H1 (cell line): ENCODE data around the gene RWDD1. TPM values are rescaled to one million over a fixed set of nuclear protein-coding genes. Genes with fewer than 3 reads are reported as not detected.

Experiments used
- CTCF ChIA-PET: fragments of 300-600 bp; sonication (Branson Sonifier 250); formaldehyde crosslinking; loops from one replicate; lab custom pipeline; 2021; ENCODE audit not compliant: partially characterized antibody; lab: Charles Lee
- POLR2A ChIA-PET: fragments of 300-600 bp; sonication (Branson Sonifier 250); formaldehyde crosslinking; loops from one replicate; lab custom pipeline; 2021; ENCODE audit warnings: inconsistent platforms; ENCODE audit not compliant: partially characterized antibody; lab: Charles Lee
- DNase-seq, 2 experiments: peaks; one replicate each; pipeline versions ENCODE4 v3.0.0 to v3.0.0-alpha.2; 2010 to 2022; ENCODE audit warnings: low spot score in 2 of 2, low read depth in 1 of 2, mixed read lengths in 1 of 2
- FAIRE-seq: peaks from 2 replicates; lab custom pipeline; 2011; peaks lifted over from hg19 to GRCh38; lab: Jason Lieb, UNC
- H2AFZ ChIP-seq: 2 replicates; pipeline ENCODE4 v1.8.1; 2012; ENCODE audit warnings: low read length, inconsistent platforms
- H2AK5ac ChIP-seq: 2 replicates; pipeline ENCODE4 v1.6.1; 2013; ENCODE audit warnings: low read depth, low read length
- H2BK120ac ChIP-seq: replicated peaks from 2 replicates; pipeline ENCODE3; 2013; ENCODE audit warnings: low read depth, low read length, inconsistent platforms
- H2BK12ac ChIP-seq: 2 replicates; pipeline ENCODE4 v1.6.1; 2013; ENCODE audit warnings: low read depth, low read length
- H2BK15ac ChIP-seq: 2 replicates; pipeline ENCODE4 v1.6.1; 2013; ENCODE audit warnings: low read length
- H2BK20ac ChIP-seq: 2 replicates; pipeline ENCODE4 v1.6.1; 2013; ENCODE audit warnings: low read length
- H2BK5ac ChIP-seq: 2 replicates; pipeline ENCODE4 v1.6.1; 2013; ENCODE audit warnings: low read depth, low read length
- H3K14ac ChIP-seq: 2 replicates; pipeline ENCODE4 v1.6.1; 2013; ENCODE audit warnings: inconsistent platforms; ENCODE audit not compliant: insufficient read length
- H3K18ac ChIP-seq: 2 replicates; pipeline ENCODE4 v1.6.1; 2013; ENCODE audit warnings: low read length; ENCODE audit errors: extremely low read depth
- H3K23ac ChIP-seq: 2 replicates; pipeline ENCODE4 v1.6.1; 2013; ENCODE audit warnings: inconsistent platforms; ENCODE audit not compliant: insufficient read length
- H3K23me2 ChIP-seq: 2 replicates; pipeline ENCODE4 v1.6.1; 2013; ENCODE audit warnings: low read depth, low read length
- H3K27ac ChIP-seq: 2 replicates; pipeline ENCODE4 v1.6.1; 2011; ENCODE audit warnings: low read depth, low read length, inconsistent platforms
- H3K27me3 ChIP-seq, 4 experiments: replicated peaks in 1 of 4; 1 replicate in 1 of 4; 2 replicates in 3 of 4; pipeline versions ENCODE4 v1.6.1 to v1.8.1; 2011 to 2013; ENCODE audit warnings: low read length in 3 of 4, mild to moderate bottlenecking in 3 of 4, inconsistent platforms in 2 of 4, mixed read lengths in 2 of 4, moderate library complexity in 1 of 4; ENCODE audit not compliant: control insufficient read depth in 3 of 4, insufficient read depth in 3 of 4; ENCODE audit errors: extremely low read depth in 1 of 4
- H3K36me3 ChIP-seq, 4 experiments: 2 replicates each; pipeline versions ENCODE4 v1.6.1 to v1.8.1; 2011 to 2013; ENCODE audit warnings: mild to moderate bottlenecking in 4 of 4, low read length in 3 of 4, moderate library complexity in 2 of 4, control low read depth in 1 of 4, inconsistent platforms in 1 of 4; ENCODE audit not compliant: insufficient read depth in 4 of 4, control insufficient read depth in 2 of 4
- H3K4ac ChIP-seq: replicated peaks from 2 replicates; pipeline ENCODE3; 2013; ENCODE audit warnings: low read length, low read depth, mixed read lengths, inconsistent platforms; ENCODE audit not compliant: insufficient read length
- H3K4me1 ChIP-seq, 4 experiments: replicated peaks in 1 of 4; 1 replicate in 1 of 4; 2 replicates in 3 of 4; pipeline versions ENCODE4 v1.6.1 to v1.8.1; 2011 to 2013; ENCODE audit warnings: low read length in 3 of 4, inconsistent platforms in 2 of 4, mixed read lengths in 1 of 4; ENCODE audit not compliant: insufficient read depth in 4 of 4, control insufficient read depth in 3 of 4
- H3K4me2 ChIP-seq, 2 experiments: 2 replicates each; pipeline versions ENCODE4 v1.6.1 to v1.8.1; 2011 to 2013; ENCODE audit warnings: low read depth in 2 of 2, low read length in 2 of 2, control low read depth in 1 of 2, inconsistent platforms in 1 of 2, mild to moderate bottlenecking in 1 of 2; ENCODE audit not compliant: insufficient read depth in 1 of 2
- H3K4me3 ChIP-seq, 4 experiments: fragments of 200-600, 300-600 bp in 1 of 4; sonication (generic), shearing (Covaris generic), sonication (Bioruptor Twin) in 1 of 4; 2 replicates each; pipeline versions ENCODE4 v1.5.1 to v1.8.1; 2011 to 2016; ENCODE audit warnings: low read length in 4 of 4, low read depth in 3 of 4, control low read depth in 2 of 4, inconsistent platforms in 2 of 4, mild to moderate bottlenecking in 2 of 4, mixed read lengths in 1 of 4, moderate library complexity in 1 of 4; ENCODE audit not compliant: insufficient read depth in 2 of 4; ENCODE audit errors: extremely low read depth in 1 of 4
- H3K56ac ChIP-seq: replicated peaks from 2 replicates; pipeline ENCODE3; 2013; ENCODE audit warnings: low read depth, mild to moderate bottlenecking, mixed read lengths, low read length, inconsistent platforms; ENCODE audit not compliant: insufficient read length
- H3K79me1 ChIP-seq: 2 replicates; pipeline ENCODE4 v1.6.1; 2013; ENCODE audit warnings: low read depth, low read length, control low read depth
- H3K79me2 ChIP-seq, 2 experiments: 2 replicates each; pipeline versions ENCODE4 v1.6.1 to v1.8.1; 2012 to 2013; ENCODE audit warnings: low read length in 2 of 2, mild to moderate bottlenecking in 2 of 2, inconsistent platforms in 1 of 2; ENCODE audit not compliant: insufficient read depth in 2 of 2, control insufficient read depth in 1 of 2
- H3K9ac ChIP-seq, 4 experiments: replicated peaks in 1 of 4; 1 replicate in 1 of 4; 2 replicates in 3 of 4; pipeline versions ENCODE4 v1.6.1 to v1.8.1; 2011 to 2013; ENCODE audit warnings: low read depth in 3 of 4, low read length in 3 of 4, control low read depth in 2 of 4, mild to moderate bottlenecking in 2 of 4, moderate library complexity in 2 of 4, inconsistent platforms in 1 of 4; ENCODE audit errors: extremely low read depth in 1 of 4
- H3K9me3 ChIP-seq, 2 experiments: 2 replicates each; pipeline versions ENCODE4 v1.6.1 to v1.8.1; 2012 to 2013; ENCODE audit warnings: mild to moderate bottlenecking in 2 of 2, moderate library complexity in 2 of 2, control low read depth in 1 of 2, inconsistent platforms in 1 of 2, low read depth in 1 of 2, low read length in 1 of 2, mixed read lengths in 1 of 2; ENCODE audit not compliant: insufficient read depth in 2 of 2
- H4K20me1 ChIP-seq, 2 experiments: replicated peaks in 1 of 2; 2 replicates each; pipeline versions ENCODE3 to v1.8.1; 2011 to 2013; ENCODE audit warnings: inconsistent platforms in 2 of 2, low read length in 2 of 2, mild to moderate bottlenecking in 1 of 2; ENCODE audit not compliant: insufficient read depth in 2 of 2, control insufficient read depth in 1 of 2
- H4K5ac ChIP-seq: 2 replicates; pipeline ENCODE4 v1.6.1; 2013; ENCODE audit warnings: low read length, low read depth, mixed read lengths, inconsistent platforms; ENCODE audit not compliant: insufficient read length
- H4K8ac ChIP-seq: 2 replicates; pipeline ENCODE4 v1.8.0; 2013; ENCODE audit warnings: mild to moderate bottlenecking, moderate library complexity, low read length, inconsistent platforms; ENCODE audit not compliant: insufficient read depth; ENCODE audit errors: extremely low read depth
- H4K91ac ChIP-seq: replicated peaks from 2 replicates; pipeline ENCODE3; 2013; ENCODE audit warnings: low read length, mixed read lengths, inconsistent platforms; ENCODE audit not compliant: insufficient read length
- ASH2L ChIP-seq: fragments of 200-600, 300-600 bp; sonication (generic); IDR thresholded peaks from one replicate; pipeline ENCODE4 v1.7.1; 2017; ENCODE audit warnings: low read length
- BCL11A ChIP-seq, 2 experiments: IDR thresholded peaks; one replicate each; pipeline ENCODE4 v1.6.1; 2011; ENCODE audit warnings: low read depth in 2 of 2, low read length in 2 of 2, mild to moderate bottlenecking in 2 of 2
- EP300 ChIP-seq, 2 experiments: IDR thresholded peaks; 1 replicate in 1 of 2; 2 replicates in 1 of 2; pipeline ENCODE4 v1.6.1; 2011 to 2012; ENCODE audit warnings: low read depth in 2 of 2, low read length in 2 of 2, mild to moderate bottlenecking in 2 of 2, borderline replicate concordance in 1 of 2, inconsistent platforms in 1 of 2, moderate library complexity in 1 of 2
- POLR2A ChIP-seq, 2 experiments: IDR thresholded peaks; 1 replicate in 1 of 2; 2 replicates in 1 of 2; pipeline ENCODE4 v1.6.1; 2011; ENCODE audit warnings: low read depth in 2 of 2, low read length in 2 of 2, mild to moderate bottlenecking in 2 of 2; ENCODE audit errors: control extremely low read depth in 1 of 2
- TAF1 ChIP-seq: IDR thresholded peaks from 2 replicates; pipeline ENCODE4 v1.6.1; 2011; ENCODE audit warnings: mild to moderate bottlenecking, low read depth, low read length
- TCF12 ChIP-seq: IDR thresholded peaks from 2 replicates; pipeline ENCODE4 v1.6.1; 2011; ENCODE audit warnings: low read depth, mild to moderate bottlenecking, low read length
- ZNF274 ChIP-seq: IDR thresholded peaks from 2 replicates; pipeline ENCODE4 v1.7.0; 2012; ENCODE audit warnings: low read length, borderline replicate concordance; ENCODE audit errors: extremely low read depth
- WGBS, 2 experiments: shearing (Covaris generic) in 1 of 2; methylation state at CpG; one replicate each; pipeline versions ENCODE4 v1.1.6 to v1.1.7; 2013 to 2015; ENCODE audit warnings: low lambda C conversion rate in 2 of 2, mixed read lengths in 2 of 2, inconsistent platforms in 1 of 2, low coverage in 1 of 2, missing lambda C conversion rate in 1 of 2; ENCODE audit not compliant: insufficient replicate concordance in 2 of 2, insufficient coverage in 1 of 2, insufficient read length in 1 of 2; ENCODE audit errors: extremely low coverage in 1 of 2, missing lambda C conversion rate in 1 of 2; 5-methylcytosine and 5-hydroxymethylcytosine counted together
- polyA plus RNA-seq, 7 experiments: library from polyadenylated mRNA; depleted of rRNA in 3 of 7; stranded (reverse) in 5 of 7; unstranded in 2 of 7; fragments of >200 nt in 5 of 7; fragments of 200-250 nt in 2 of 7; gene quantifications; 1 replicate in 5 of 7; 2 replicates in 1 of 7; 4 replicates in 1 of 7; pipeline versions ENCODE4 v1.2.1 to v1.2.3, GENCODE V29; 2011 to 2013; ENCODE audit warnings: missing spikeins in 2 of 7, mixed read lengths in 2 of 7
- total RNA-seq: library from RNA; stranded (reverse); fragmentation: NEBNext Ultra II Directional; extraction: Animal tissue kit (Norgen Biotek cat#: 25700); gene quantifications from 2 replicates; pipeline ENCODE4 v1.2.1, GENCODE V29; 2021
- TF ChIP-seq, protein P1 (sequence below): IDR thresholded peaks from 2 replicates; pipeline ENCODE4 v1.6.1; 2011; ENCODE audit warnings: low read depth, mild to moderate bottlenecking, low read length; ENCODE audit not compliant: insufficient read depth

RWDD1 gene
- total and polyA plus RNA-seq, 2 of the 8 experiments (the other 6 are each of a cell fraction or from before 2014, with no cell fraction given) = 19.5 to 35.2 TPM

DNA sequence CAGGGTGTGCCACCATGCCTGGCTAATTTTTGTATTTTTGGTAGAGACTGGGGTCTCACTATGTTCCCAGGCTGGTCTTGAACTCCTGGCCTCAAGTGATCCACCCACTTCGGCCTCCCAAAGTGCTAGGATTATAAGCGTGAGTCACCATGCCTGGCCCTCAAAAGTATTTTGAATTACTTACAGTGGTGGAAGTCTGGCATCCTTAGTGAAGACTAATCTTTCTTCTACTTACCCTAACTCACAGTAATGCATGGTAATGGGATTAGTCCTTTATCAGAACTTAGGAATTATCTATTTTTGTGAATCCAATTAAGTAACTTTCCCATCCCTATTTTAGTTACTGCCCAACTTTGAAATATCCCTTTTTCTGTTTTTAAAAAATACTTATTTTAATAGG, 3.9 kb downstream of the RWDD1 start:
- Histone ChIP-seq H2BK5ac (no peak overlapping the region), H3K23me2 (peaks cover 3% of the 10 kb centered on the region; the same call in 1 of the 2 replicates), H3K23ac (no peak overlapping the region), H3K14ac (no peak overlapping the region), H3K9me3 (no peaks in the 10 kb centered on the region), H4K5ac (no peak overlapping the region), H3K4ac (no peak overlapping the region), H4K8ac (no peak overlapping the region), H3K4me2 (no peak overlapping the region), H2AK5ac (no peak overlapping the region), H2BK15ac (no peak overlapping the region), H3K9ac (no peak overlapping the region), H3K4me1 (peaks cover 0 to 3% (median 1%) of the 10 kb centered on the region in 4 experiments; a peak in 3 of 7 replicates), H4K91ac (no peak overlapping the region), H3K36me3 (peaks cover 0 to 2% (median 0%) of the 10 kb centered on the region in 4 experiments; a peak in 2 of 8 replicates), H2BK120ac (no peak overlapping the region), H2AFZ (no peak overlapping the region), H3K56ac (no peak overlapping the region), H3K27me3 (no peaks in the 10 kb centered on the region), H2BK12ac (no peak overlapping the region), H3K18ac (no peak overlapping the region), H2BK20ac (no peak overlapping the region), H4K20me1 (peaks cover 0 to 4% of the 10 kb centered on the region in 2 experiments), H3K4me3 (no peak overlapping the region), H3K79me1 (peaks cover 2% of the 10 kb centered on the region), H3K79me2 (peaks cover 5 to 50% of the 10 kb centered on the region in 2 experiments; a peak in 3 of 4 replicates), H3K27ac (no peak overlapping the region)
- TF ChIP-seq BCL11A (IDR thresholded peaks at IDR 0.05; ENCODE audit: low read depth in 2 of 2, low read length in 2 of 2) (no peak), POLR2A (IDR thresholded peaks at IDR 0.05; ENCODE audit: control extremely low read depth in 1 of 2, low read depth in 2 of 2, low read length in 2 of 2) (no peak), ASH2L (no peak), ZNF274 (no peak), TCF12 (no peak), EP300 (IDR thresholded peaks at IDR 0.05; ENCODE audit: borderline replicate concordance in 1 of 2, low read depth in 2 of 2, low read length in 2 of 2) (no peak), TAF1 (no peak)
- TF ChIP-seq, protein P1, sequence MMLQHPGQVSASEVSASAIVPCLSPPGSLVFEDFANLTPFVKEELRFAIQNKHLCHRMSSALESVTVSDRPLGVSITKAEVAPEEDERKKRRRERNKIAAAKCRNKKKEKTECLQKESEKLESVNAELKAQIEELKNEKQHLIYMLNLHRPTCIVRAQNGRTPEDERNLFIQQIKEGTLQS = no peak
- ChIA-PET POLR2A (interaction anchor here (0.9 to 1.6 kb wide), 2 partner anchors 22 to 105 kb away, joined by 3 read pairs; no protein-coding TSS in a partner anchor), CTCF (no interaction called here)
- no peak for DNase-seq
- FAIRE-seq = no peak
- WGBS, 2 experiments = 98% methylated on average over 2 of the region's 2 CpGs; no CpG with 5 or more reads in 1 of the 2 experiments
